ENCODE data around the gene CNBP.

DNA sequence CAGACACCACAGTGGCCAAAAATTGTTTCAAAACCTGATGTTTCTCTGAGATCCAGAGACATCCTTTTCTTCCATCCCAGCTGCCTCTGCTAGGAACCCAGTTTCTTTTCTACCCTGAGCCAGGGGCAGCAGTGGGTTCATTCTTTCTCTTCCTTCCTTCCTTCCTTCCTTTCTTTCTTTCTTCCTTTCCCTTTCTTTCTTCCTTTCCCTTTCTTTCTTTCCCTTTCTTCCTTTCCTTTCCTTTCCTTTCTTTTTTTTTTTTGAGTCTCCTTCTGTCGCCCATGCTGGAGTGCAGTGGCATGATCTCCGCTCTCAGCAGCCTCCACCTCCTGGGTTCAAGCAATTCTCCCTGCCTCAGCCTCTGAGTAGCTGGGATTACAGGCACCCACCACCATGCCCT lies 35.0 kb upstream of the CNBP start:
- TF ChIP-seq, protein P1, sequence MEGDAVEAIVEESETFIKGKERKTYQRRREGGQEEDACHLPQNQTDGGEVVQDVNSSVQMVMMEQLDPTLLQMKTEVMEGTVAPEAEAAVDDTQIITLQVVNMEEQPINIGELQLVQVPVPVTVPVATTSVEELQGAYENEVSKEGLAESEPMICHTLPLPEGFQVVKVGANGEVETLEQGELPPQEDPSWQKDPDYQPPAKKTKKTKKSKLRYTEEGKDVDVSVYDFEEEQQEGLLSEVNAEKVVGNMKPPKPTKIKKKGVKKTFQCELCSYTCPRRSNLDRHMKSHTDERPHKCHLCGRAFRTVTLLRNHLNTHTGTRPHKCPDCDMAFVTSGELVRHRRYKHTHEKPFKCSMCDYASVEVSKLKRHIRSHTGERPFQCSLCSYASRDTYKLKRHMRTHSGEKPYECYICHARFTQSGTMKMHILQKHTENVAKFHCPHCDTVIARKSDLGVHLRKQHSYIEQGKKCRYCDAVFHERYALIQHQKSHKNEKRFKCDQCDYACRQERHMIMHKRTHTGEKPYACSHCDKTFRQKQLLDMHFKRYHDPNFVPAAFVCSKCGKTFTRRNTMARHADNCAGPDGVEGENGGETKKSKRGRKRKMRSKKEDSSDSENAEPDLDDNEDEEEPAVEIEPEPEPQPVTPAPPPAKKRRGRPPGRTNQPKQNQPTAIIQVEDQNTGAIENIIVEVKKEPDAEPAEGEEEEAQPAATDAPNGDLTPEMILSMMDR (conservative IDR thresholded peaks at IDR 0.05; ENCODE audit: low read depth, low read length), result no peak
- TF ChIP-seq EZH2 (IDR thresholded peaks at IDR 0.05; ENCODE audit: low read length, unreplicated experiment), result no peak
